H54 (cell line): ENCODE results near the gene CNNM4.

Source experiments
- DNase-seq: peaks from one replicate; pipeline ENCODE4 v3.0.0; 2011; ENCODE audit warnings: low spot score, mixed read lengths; ENCODE audit not compliant: insufficient read length
- FAIRE-seq: peaks from 3 replicates; lab custom pipeline; 2011; peaks lifted over from hg19 to GRCh38; lab: Jason Lieb, UNC
- POLR2A ChIP-seq: IDR thresholded peaks from 2 replicates; pipeline ENCODE4 v1.6.1; 2011; ENCODE audit warnings: low read depth, mild to moderate bottlenecking, low read length

Gene CNNM4

DNA sequence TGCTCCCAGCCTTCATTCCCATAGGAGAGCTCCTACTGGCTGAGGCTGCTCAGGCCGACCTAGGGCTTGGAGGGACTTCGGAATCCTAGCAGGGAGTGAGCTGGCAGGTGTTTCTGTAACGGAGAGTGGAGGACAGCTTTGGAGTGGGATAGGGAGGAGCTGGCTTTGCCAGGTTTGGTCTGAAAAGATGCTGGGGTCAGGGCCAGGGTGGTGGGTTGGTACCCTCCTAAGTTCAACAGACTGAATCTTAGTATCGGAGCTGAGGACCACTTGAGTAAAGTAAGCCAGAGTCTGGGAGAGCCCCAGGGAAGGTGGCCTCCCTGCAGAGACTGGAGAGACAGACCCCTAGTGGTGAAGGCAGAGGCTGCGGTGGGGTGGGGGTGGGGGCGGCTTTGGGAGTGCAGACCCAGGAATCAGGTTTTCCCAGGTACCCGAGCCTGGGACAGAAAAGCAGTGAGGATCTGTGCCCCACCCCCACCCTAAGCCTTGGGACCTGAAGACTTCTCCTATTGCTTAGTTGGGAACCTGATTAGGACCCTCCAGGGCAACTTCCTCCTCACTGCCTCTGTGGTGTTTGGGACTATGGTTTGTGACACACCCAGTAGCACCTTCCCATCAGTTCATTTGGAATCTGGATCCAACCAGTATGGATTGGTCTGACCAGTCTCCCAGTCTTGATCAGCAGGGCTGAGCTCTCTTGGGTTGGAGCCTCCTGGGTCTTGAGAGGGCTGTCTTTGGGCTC is 3.0 kb downstream of the CNNM4 start:
- no peak for FAIRE-seq
- DNase-seq: no peak
- no peak for TF ChIP-seq POLR2A

DNA sequence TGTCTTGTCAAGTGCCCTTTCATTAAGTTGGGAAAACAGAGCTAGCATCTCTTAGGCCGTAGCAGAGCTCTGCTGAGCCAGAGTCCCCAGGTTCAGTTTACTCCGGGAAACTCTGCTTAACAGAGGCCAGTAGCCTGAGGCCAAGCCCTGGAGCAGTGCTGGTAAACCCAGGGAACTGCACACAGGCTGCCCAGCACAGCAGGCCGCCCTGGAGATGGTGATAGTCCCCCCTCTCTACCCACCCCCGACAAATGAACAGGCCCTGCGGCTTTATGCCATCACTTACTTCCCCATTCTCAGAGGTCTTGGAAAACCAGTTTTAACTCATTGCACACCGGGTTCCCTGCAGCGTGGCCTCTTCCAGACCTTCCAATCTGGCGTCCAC is 3.5 kb downstream of the CNNM4 start:
- TF ChIP-seq POLR2A: no peak
- DNase-seq (no peak), FAIRE-seq (no peak)

DNA sequence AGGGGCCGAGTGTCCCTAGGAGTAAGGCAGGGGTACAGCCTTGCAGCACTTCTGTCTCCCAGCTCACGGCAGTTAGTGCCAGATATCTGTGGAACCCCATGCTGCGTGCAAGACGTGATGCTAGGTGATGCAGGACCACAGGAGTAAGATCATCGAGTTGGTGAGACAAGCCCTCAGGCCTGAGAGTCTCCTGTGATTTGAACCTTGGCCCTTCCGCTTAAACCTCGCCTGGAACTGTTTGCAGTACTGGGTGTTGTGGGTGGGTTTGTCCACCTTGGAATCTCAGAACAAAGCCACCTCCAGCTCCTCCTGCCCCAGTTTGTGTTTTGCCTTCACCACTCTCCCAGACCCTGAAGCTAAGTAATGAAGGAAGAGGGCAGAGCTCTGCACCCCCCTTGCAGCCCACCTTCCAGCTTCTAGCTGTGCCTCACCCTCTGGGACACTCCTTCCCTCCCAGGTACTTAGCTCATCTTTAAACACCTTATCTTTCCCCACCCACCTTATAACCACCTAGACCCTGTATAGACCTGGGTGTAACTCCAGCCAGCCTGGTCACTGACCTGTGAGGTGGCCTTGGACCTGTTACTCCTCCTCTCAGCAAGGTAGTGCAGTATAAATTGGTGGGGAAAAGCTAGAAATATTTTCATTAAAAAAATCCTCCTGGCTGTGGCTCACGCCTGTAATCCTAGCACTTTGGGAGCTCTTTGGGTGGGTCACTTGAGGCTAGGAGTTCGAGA is 6.6 kb downstream of the CNNM4 start:
- FAIRE-seq (no peak), DNase-seq (no peak)
- no peak for TF ChIP-seq POLR2A

DNA sequence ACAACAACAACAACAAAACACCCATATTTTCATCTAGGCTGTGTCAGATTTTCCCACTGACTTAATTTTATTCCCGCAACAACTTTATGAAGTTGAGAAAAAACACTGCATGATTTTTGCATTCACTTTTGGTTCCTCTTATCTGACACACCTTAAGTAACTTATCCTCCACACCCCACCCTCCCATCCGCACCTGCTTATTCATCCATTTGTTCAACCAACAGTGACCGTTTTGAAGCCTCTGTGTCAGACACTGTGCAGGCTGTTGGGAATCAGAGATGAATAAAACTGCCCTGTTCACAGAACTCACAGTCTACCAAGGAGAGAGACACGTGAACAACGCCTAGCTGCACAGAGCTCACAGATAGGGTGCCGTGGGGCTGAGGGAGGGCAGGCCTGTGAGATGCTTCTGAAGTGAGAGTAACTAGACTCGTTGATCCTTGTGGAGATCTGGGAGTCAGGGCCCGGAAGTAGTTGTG is 7.4 kb downstream of the CNNM4 start:
- no peak for DNase-seq
- TF ChIP-seq POLR2A: no peak
- FAIRE-seq: no peak

DNA sequence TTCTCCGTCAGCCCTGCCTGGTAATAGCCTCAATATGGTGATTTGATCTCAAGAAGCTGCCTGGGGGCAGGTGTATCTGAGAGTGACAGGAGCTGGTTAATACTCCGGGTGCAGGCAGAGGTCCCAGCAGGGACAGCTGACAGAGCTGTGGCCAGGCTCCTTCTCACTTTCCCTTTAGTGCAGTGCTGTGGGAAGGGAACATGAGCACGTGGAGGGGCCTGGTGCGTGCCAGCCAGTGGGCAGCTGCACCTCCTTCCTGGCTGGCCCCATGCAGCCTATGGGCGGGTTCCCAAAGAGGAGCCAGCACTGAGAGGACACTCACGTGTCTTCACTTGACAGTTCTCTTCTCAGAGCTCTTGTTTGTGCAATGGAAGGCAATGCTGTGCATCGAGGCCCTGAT is 9.1 kb downstream of the CNNM4 start:
- FAIRE-seq: no peak
- TF ChIP-seq POLR2A: no peak
- no peak for DNase-seq

DNA sequence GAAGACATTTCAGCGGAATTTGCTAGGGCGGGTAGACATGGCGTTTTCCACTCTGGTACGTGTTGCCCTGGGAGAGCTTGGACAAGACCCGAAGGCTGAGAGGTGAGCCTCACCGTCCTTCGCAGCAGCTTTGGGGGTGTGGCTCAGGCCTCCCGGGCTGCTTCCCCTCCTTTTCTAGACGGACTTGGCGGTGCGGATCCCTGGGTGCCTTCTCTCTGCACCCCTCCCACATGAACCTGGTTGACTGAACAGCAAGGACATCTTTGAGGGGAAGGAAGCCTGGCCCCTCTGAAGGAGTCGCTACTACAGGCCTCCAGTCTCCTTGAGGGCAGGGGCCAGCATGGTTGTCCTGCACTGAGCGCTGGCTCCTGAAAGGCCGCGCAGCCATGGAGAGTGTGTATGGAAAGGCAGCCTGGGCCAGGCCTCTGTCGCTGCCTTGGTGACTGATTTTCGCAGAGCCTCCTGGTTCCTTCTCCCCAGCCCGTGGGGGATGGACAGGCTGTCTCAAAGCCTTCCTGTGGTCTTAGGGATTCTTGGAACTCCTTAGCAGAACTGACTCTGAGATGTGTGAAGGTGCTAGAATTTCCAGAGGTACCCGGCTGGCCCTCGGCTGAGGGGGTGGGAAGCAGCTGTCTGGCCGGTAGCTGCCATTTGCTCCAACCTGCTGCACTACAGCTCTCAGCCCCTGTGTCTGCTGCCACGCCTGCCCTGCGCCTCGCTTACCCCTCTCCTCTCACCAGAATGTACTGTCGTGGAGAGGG is 9.9 kb downstream of the CNNM4 start:
- TF ChIP-seq POLR2A: no peak
- DNase-seq: no peak
- FAIRE-seq: no peak

DNA sequence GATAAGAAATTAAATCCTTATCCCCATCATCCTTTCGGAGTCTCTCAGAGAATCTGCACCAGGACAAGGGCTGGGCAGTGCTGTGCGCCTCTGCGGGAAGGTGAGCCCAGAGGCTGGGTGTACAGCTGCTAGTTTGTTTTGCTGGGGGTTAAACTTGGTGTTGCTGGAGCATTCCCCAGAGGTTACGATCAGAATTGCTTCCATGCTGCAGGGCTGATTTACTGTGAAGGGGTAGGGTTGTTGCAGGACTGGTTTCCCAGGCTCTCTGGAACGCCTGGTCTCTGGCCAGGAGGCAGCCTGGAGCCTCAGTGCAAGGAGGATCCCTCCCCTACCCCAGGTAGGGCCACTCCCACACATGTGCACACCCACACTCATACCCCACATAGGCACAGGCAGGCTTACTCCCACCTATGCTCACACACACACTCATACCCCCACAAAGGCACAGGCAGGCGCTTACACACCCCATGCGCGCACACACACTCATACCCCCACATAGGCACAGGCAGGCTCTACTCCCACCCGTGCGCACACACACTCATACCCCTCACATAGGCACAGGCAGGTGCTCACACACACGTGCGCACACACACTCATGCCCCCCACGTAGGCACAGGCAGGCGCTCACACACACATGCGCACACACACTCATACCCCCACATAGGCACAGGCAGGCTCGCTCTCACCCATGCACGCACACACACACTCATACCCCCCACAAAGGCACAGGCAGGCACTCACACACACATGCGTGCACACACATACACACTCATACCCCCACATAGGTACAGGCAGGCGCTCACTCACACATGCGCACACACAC is 11.3 kb downstream of the CNNM4 start:
- no peak for TF ChIP-seq POLR2A
- FAIRE-seq: no peak
- no peak for DNase-seq

DNA sequence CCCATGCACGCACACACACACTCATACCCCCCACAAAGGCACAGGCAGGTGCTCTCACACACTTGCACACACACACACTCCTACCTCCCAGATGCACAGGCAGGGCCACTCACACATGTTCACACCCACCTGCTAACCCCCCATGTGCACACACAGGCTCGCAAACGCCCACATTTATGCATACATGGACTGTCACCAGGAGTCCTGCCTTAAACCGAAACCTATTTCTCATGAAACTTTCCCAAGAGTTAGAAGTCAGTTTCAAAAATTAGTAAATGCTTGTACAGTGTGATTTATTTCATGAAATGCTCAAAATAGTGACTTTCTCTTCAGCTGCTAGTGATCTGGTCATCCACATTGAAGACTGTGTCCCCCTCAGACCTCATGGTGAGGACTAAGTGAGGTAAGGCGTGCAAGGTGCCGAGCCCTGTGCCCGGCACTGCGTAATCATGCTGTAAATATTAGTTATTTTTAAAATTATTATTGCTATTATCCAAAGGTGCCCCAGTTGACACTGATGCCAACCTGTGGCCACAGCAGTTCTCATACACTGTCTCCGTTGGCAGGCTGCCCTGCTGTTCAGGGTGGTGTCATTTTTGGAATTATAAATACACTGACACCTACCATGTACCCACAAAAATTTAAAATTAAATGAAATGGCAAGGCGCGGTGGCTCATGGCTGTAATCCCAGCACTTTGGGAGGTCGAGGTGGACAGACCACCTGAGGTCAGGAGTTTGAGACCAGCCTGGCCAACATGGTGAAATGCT is 12.4 kb downstream of the CNNM4 start:
- no peak for FAIRE-seq
- no peak for DNase-seq
- TF ChIP-seq POLR2A: no peak

DNA sequence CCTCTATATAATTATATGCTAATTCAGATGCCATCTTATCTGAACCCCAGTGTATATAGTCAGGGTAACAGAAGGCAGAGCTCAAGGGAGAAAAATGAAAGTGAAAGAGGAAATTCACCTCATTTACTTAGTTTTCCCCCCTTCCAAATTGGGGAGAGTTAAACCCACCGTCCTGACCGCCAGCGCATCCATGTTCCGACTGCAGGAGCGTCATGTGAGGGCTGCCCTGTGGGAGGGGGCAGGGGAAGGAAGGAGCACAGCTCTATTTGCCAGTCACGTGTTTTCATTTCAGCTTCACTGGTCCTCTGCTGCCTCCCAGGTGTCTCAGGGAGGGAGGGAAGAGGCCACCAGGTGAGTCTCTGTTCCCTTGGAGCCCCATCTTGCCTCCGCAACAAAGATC is 13.2 kb downstream of the CNNM4 start:
- FAIRE-seq (no peak), DNase-seq (no peak)
- TF ChIP-seq POLR2A: no peak

DNA sequence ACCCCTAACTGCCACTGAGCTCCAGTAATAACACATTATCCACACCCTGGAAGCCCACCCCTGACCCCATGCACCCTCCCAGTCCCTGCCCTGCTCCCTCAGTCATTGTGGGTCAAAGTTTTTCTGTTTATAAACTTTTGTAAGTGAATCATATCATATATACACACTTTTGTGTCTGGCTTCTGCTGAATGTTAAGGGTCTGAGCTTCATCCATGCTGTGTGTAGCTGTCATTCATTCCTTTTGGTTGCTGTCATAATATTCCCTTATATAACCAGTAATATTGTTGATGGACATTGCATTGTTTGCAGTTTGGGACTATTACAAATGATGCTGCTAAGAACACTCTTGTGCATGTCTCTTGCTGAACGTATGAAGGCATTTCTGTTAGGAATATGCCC is 14.5 kb downstream of the CNNM4 start:
- no peak for FAIRE-seq
- no peak for TF ChIP-seq POLR2A

DNA sequence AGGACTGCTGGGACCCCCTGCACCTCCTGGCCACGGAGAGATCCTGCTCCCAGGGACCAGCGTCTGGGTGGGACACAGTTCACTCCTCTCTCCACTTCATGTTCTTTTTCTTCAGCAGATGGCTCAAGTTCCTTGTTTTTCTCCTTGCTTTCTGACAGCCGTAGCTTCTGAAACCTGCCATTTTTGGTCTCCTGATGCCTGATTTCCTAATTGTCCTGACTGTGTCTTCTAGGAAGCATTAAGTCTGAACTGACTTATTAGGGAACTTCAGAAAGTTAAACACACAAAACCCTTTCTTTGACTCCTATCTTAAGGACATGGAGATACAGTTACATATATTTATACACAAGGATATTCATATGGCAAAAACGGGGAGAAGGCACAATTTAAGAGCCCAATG is 22.7 kb downstream of the CNNM4 start:
- no peak for DNase-seq
- FAIRE-seq: no peak
- TF ChIP-seq POLR2A: no peak

More for the DNA sequence above, 14.5 kb downstream of the CNNM4 start:
- no peak for DNase-seq

DNA sequence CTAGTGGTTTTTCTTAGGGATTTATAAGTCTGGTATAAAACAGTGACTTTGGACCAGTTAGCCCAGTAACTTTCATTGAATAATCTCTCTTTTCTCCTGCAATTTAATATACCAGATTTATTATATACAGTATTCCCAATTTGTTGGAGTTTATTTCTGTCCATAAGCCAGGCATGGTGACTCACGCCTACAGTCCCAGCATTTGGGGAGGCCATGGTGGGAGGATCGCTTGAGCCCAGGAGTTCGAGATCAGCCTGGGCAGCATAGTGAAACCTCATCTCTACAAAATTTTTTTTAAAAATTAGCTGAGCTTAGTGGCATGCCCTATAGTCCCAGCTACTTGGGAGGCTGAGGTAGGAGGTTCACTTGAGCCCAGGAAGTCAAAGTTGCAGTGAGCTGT is 26.7 kb downstream of the CNNM4 start:
- FAIRE-seq: no peak
- no peak for TF ChIP-seq POLR2A
- DNase-seq: no peak
